Measurements from ENCODE around the gene MON2. TPM values are rescaled to one million over a fixed set of nuclear protein-coding genes. Genes with fewer than 3 reads are reported as not detected.

MON2 gene
- total and polyA plus RNA-seq, 2 of the 13 experiments (the other 11 are each of a cell fraction or from before 2014, with no cell fraction given): 10.5 to 24.8 TPM

DNA sequence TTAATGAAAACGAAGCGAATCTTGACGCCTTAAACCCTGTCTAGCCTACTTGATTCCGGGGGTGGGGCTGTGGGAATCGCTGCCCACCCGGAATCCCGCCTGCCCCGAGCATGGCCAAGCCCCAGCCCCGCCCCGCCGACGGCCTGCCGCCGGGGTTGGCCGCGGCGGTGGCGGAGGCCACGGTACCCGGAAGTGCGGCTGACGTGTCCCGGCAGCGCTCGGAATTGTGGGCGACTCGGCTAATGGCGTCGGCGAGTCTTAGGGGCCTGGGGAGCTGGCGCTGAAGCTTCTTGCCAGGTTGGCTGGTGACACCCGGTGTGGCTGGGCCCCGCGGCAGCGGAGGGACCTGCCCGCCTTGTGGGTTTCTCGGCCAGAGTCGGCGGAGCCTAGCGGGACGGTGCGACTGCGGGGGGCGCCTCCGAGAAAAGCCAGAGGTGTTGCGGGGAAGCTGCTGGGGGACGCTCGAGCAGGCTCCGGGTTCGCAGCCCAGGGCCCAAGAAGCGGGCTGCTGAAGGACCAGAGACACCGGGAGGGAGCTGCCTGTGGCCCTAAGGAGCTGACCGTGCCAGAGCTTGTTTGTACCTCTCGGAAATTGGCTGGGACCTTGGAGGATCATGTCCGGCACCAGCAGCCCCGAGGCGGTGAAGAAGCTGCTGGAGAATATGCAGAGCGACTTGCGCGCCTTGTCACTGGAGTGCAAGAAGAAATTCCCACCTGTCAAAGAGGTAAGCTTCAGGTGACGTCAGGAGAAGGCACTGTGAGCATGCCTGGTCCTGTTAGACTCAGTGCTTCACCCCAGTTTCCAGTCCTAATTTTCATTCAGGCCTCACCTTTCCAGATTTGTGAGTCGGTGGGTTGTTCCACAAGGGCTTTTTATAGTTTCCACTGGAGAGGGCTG lies at the start of gene MON2 (continued):
- TF ChIP-seq, protein P1, sequence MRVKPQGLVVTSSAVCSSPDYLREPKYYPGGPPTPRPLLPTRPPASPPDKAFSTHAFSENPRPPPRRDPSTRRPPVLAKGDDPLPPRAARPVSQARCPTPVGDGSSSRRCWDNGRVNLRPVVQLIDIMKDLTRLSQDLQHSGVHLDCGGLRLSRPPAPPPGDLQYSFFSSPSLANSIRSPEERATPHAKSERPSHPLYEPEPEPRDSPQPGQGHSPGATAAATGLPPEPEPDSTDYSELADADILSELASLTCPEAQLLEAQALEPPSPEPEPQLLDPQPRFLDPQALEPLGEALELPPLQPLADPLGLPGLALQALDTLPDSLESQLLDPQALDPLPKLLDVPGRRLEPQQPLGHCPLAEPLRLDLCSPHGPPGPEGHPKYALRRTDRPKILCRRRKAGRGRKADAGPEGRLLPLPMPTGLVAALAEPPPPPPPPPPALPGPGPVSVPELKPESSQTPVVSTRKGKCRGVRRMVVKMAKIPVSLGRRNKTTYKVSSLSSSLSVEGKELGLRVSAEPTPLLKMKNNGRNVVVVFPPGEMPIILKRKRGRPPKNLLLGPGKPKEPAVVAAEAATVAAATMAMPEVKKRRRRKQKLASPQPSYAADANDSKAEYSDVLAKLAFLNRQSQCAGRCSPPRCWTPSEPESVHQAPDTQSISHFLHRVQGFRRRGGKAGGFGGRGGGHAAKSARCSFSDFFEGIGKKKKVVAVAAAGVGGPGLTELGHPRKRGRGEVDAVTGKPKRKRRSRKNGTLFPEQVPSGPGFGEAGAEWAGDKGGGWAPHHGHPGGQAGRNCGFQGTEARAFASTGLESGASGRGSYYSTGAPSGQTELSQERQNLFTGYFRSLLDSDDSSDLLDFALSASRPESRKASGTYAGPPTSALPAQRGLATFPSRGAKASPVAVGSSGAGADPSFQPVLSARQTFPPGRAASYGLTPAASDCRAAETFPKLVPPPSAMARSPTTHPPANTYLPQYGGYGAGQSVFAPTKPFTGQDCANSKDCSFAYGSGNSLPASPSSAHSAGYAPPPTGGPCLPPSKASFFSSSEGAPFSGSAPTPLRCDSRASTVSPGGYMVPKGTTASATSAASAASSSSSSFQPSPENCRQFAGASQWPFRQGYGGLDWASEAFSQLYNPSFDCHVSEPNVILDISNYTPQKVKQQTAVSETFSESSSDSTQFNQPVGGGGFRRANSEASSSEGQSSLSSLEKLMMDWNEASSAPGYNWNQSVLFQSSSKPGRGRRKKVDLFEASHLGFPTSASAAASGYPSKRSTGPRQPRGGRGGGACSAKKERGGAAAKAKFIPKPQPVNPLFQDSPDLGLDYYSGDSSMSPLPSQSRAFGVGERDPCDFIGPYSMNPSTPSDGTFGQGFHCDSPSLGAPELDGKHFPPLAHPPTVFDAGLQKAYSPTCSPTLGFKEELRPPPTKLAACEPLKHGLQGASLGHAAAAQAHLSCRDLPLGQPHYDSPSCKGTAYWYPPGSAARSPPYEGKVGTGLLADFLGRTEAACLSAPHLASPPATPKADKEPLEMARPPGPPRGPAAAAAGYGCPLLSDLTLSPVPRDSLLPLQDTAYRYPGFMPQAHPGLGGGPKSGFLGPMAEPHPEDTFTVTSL (CRISPR knock-in tag; IDR thresholded peaks at IDR 0.05; ENCODE audit: borderline replicate concordance): no peak
- TF ChIP-seq SP1 (IDR thresholded peaks at IDR 0.05): no peak
- TF ChIP-seq SP1 (CRISPR knock-in tag; IDR thresholded peaks at IDR 0.05): no peak; the same call in 1 of the 2 replicates
- TF ChIP-seq RFXANK (CRISPR knock-in tag; IDR thresholded peaks at IDR 0.05): no peak
- TF ChIP-seq, protein P2, sequence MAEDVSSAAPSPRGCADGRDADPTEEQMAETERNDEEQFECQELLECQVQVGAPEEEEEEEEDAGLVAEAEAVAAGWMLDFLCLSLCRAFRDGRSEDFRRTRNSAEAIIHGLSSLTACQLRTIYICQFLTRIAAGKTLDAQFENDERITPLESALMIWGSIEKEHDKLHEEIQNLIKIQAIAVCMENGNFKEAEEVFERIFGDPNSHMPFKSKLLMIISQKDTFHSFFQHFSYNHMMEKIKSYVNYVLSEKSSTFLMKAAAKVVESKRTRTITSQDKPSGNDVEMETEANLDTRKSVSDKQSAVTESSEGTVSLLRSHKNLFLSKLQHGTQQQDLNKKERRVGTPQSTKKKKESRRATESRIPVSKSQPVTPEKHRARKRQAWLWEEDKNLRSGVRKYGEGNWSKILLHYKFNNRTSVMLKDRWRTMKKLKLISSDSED (CRISPR knock-in tag; IDR thresholded peaks at IDR 0.05): no peak
- TF ChIP-seq ZNF746 (CRISPR knock-in tag; IDR thresholded peaks at IDR 0.05): 0 out of 2 replicates have a peak, but pooled peaks have one; percentile 45
- no peak for TF ChIP-seq ZNF30 (CRISPR knock-in tag; IDR thresholded peaks at IDR 0.05)
